Stimulated activated CD8-positive, alpha-beta memory T cell treated with anti-CD3 and anti-CD28 coated beads, Interleukin-7, amount 100 ng/mL, for 1 hour (primary cell): ENCODE measurements around the gene SAYSD1.

Source experiments
- DNase-seq, 2 donors: peaks; one replicate each; pipeline ENCODE4 v3.0.0-alpha.2; 2020; ENCODE audit warnings: low read depth in 2 of 2

Gene SAYSD1

GRCh38 chr6:39058471-39059147 lies 56.4 kb downstream of the SAYSD1 start:
- no peak for DNase-seq

GRCh38 chr6:39057251-39058155 lies 57.5 kb downstream of the SAYSD1 start:
- no peak for DNase-seq

GRCh38 chr6:39056681-39057080 lies 58.3 kb downstream of the SAYSD1 start:
- no peak for DNase-seq

GRCh38 chr6:39056191-39056590 lies 58.8 kb downstream of the SAYSD1 start:
- DNase-seq, result no peak

- no peak for DNase-seq
Measured at GRCh38 chr6:39055661-39056060, 59.3 kb downstream of the SAYSD1 start.

GRCh38 chr6:39054577-39055142 lies 60.3 kb downstream of the SAYSD1 start:
- DNase-seq, result no peak
